MM.1S (cell line): ENCODE measurements around the gene POLR2C.

Source experiments
- DNase-seq: peaks from one replicate; pipeline ENCODE4 v3.0.0-alpha.2; 2015
- H2AFZ ChIP-seq: fragments of 300-600 bp; sonication (generic); 2 replicates; pipeline ENCODE4 v1.6.0; 2016; ENCODE audit warnings: antibody characterized with exemption, low read length
- H3F3A ChIP-seq: fragments of 300-600 bp; sonication (generic); 2 replicates; pipeline ENCODE4 v1.6.1; 2016; ENCODE audit warnings: mild to moderate bottlenecking, antibody characterized with exemption, low read length, moderate library complexity, mixed read lengths; ENCODE audit not compliant: insufficient read depth
- H3K27ac ChIP-seq: fragments of 300-600 bp; sonication (generic); 2 replicates; pipeline ENCODE4 v1.5.1; 2016; ENCODE audit warnings: mild to moderate bottlenecking, low read length
- H3K27me3 ChIP-seq: fragments of 300-600 bp; sonication (generic); replicated peaks from 2 replicates; pipeline ENCODE4 v1.6.0; 2016; ENCODE audit warnings: low read length; ENCODE audit not compliant: insufficient read depth
- H3K36me3 ChIP-seq: fragments of 300-600 bp; sonication (generic); replicated peaks from 2 replicates; pipeline ENCODE4 v1.6.1; 2016; ENCODE audit warnings: mild to moderate bottlenecking, low read length, mixed read lengths; ENCODE audit not compliant: insufficient read depth
- H3K4me1 ChIP-seq: fragments of 300-600 bp; sonication (generic); 2 replicates; pipeline ENCODE4 v1.6.1; 2016; ENCODE audit warnings: low read length, mixed read lengths
- H3K4me2 ChIP-seq: fragments of 300-600 bp; sonication (generic); 2 replicates; pipeline ENCODE4 v1.6.0; 2016; ENCODE audit warnings: low read depth, low read length
- H3K4me3 ChIP-seq: fragments of 300-600 bp; sonication (generic); 2 replicates; pipeline ENCODE4 v1.5.1; 2016; ENCODE audit warnings: low read length, mixed read lengths
- H3K79me2 ChIP-seq: fragments of 300-600 bp; sonication (generic); 2 replicates; pipeline ENCODE4 v1.6.1; 2016; ENCODE audit warnings: mixed run types, low read length, mixed read lengths
- H3K9ac ChIP-seq: fragments of 300-600 bp; sonication (generic); 2 replicates; pipeline ENCODE4 v1.6.1; 2016; ENCODE audit warnings: low read length, mixed read lengths
- H3K9me2 ChIP-seq: fragments of 300-600 bp; sonication (generic); replicated peaks from 2 replicates; pipeline ENCODE4 v1.6.1; 2016; ENCODE audit warnings: mild to moderate bottlenecking, low read length, mixed read lengths; ENCODE audit not compliant: insufficient read depth
- H3K9me3 ChIP-seq: fragments of 300-600 bp; sonication (generic); replicated peaks from 2 replicates; pipeline ENCODE4 v1.6.1; 2016; ENCODE audit warnings: mild to moderate bottlenecking, low read length, mixed read lengths; ENCODE audit not compliant: insufficient read depth
- H4K20me1 ChIP-seq: fragments of 300-600 bp; sonication (generic); 2 replicates; pipeline ENCODE4 v1.6.1; 2016; ENCODE audit warnings: mild to moderate bottlenecking, low read length, moderate library complexity, mixed read lengths; ENCODE audit not compliant: insufficient read depth
- EZH2 ChIP-seq: fragments of 300-600 bp; sonication (generic); optimal IDR thresholded peaks from 2 replicates; pipeline ENCODE3; 2017; ENCODE audit warnings: low read depth, mild to moderate bottlenecking, antibody characterized with exemption, low read length, mixed read lengths
- EZH2phosphoT487 ChIP-seq: fragments of 300-600 bp; sonication (generic); IDR thresholded peaks from 2 replicates; pipeline ENCODE4 v1.6.1; 2018; ENCODE audit warnings: antibody characterized with exemption, low read length
- TF ChIP-seq, protein P1 (sequence below): fragments of 300-600 bp; sonication (generic); IDR thresholded peaks from 2 replicates; pipeline ENCODE4 v1.5.1; 2016; ENCODE audit warnings: antibody characterized with exemption, low read length, mixed read lengths

The POLR2C gene

GRCh38 chr16:57471852-57472664 is 9.6 kb downstream of the POLR2C start:
- H4K20me1 ChIP-seq = no peaks in the 10 kb centered on the region
- no peaks in the 10 kb centered on the region; the same call in none of the 2 replicates for H3K36me3 ChIP-seq

GRCh38 chr16:57472665-57473060 is 10.2 kb downstream of the POLR2C start:
- no peak for TF ChIP-seq EZH2phosphoT487
- TF ChIP-seq, protein P1, sequence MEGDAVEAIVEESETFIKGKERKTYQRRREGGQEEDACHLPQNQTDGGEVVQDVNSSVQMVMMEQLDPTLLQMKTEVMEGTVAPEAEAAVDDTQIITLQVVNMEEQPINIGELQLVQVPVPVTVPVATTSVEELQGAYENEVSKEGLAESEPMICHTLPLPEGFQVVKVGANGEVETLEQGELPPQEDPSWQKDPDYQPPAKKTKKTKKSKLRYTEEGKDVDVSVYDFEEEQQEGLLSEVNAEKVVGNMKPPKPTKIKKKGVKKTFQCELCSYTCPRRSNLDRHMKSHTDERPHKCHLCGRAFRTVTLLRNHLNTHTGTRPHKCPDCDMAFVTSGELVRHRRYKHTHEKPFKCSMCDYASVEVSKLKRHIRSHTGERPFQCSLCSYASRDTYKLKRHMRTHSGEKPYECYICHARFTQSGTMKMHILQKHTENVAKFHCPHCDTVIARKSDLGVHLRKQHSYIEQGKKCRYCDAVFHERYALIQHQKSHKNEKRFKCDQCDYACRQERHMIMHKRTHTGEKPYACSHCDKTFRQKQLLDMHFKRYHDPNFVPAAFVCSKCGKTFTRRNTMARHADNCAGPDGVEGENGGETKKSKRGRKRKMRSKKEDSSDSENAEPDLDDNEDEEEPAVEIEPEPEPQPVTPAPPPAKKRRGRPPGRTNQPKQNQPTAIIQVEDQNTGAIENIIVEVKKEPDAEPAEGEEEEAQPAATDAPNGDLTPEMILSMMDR = no peak
- no peak overlapping the region for H3K4me3 ChIP-seq
- H3K4me1 ChIP-seq = peaks cover 9% of the 10 kb centered on the region; the same call in 1 of the 2 replicates
- no peaks in the 10 kb centered on the region for H3K27me3 ChIP-seq
- no peaks in the 10 kb centered on the region; the same call in 1 of the 2 replicates for H3K36me3 ChIP-seq
- no peak overlapping the region for H3K27ac ChIP-seq
- no peaks in the 10 kb centered on the region for H3K9me3 ChIP-seq
- no peak overlapping the region for H3K9ac ChIP-seq
- H3K4me2 ChIP-seq = no peak overlapping the region
- H4K20me1 ChIP-seq = no peaks in the 10 kb centered on the region
- no peak overlapping the region for H2AFZ ChIP-seq
- H3F3A ChIP-seq = no peaks in the 10 kb centered on the region; the same call in 1 of the 2 replicates
- no peaks in the 10 kb centered on the region for H3K79me2 ChIP-seq
- H3K9me2 ChIP-seq = no peaks in the 10 kb centered on the region
- no peak for DNase-seq

More at GRCh38 chr16:57471852-57472664, 9.6 kb downstream of the POLR2C start:
- Histone ChIP-seq H3K4me3 (no peak overlapping the region), H3K27me3 (no peaks in the 10 kb centered on the region), H3K4me2 (no peak overlapping the region), H2AFZ (no peak overlapping the region), H3K27ac (no peak overlapping the region), H3K4me1 (peaks cover 9% of the 10 kb centered on the region; the same call in 1 of the 2 replicates), H3K9me3 (no peaks in the 10 kb centered on the region), H3F3A (no peaks in the 10 kb centered on the region; the same call in 1 of the 2 replicates), H3K79me2 (no peaks in the 10 kb centered on the region), H3K9ac (no peak overlapping the region), H3K9me2 (no peaks in the 10 kb centered on the region)
- DNase-seq = no peak
- TF ChIP-seq, protein P1 = no peak
- no peak for TF ChIP-seq EZH2phosphoT487
- no peak for TF ChIP-seq EZH2

GRCh38 chr16:57473176-57473840 is 10.8 kb downstream of the POLR2C start:
- no peaks in the 10 kb centered on the region for H3K9me2 ChIP-seq
- no peaks in the 10 kb centered on the region for H3K27me3 ChIP-seq
- no peaks in the 10 kb centered on the region for H3K9me3 ChIP-seq
- TF ChIP-seq EZH2phosphoT487 (no peak), EZH2 (no peak)
- TF ChIP-seq, protein P1 = no peak
- H3K27ac ChIP-seq = no peak overlapping the region
- no peak overlapping the region for H2AFZ ChIP-seq
- no peaks in the 10 kb centered on the region for H3K79me2 ChIP-seq
- H4K20me1 ChIP-seq = no peaks in the 10 kb centered on the region
- H3K4me3 ChIP-seq = no peak overlapping the region
- H3K4me2 ChIP-seq = no peak overlapping the region
- H3K4me1 ChIP-seq = peaks cover 9% of the 10 kb centered on the region; the same call in 1 of the 2 replicates
- H3F3A ChIP-seq = no peaks in the 10 kb centered on the region; the same call in 1 of the 2 replicates
- no peak overlapping the region for H3K9ac ChIP-seq
- DNase-seq = no peak
- H3K36me3 ChIP-seq = no peaks in the 10 kb centered on the region; the same call in 1 of the 2 replicates
